ENCODE results near the gene DIAPH2. TPM values are rescaled to one million over a fixed set of nuclear protein-coding genes. Genes with fewer than 3 reads are reported as not detected.

The DIAPH2 gene
- total RNA-seq, 1 donor from 2014 or later = 20.5 TPM

DNA sequence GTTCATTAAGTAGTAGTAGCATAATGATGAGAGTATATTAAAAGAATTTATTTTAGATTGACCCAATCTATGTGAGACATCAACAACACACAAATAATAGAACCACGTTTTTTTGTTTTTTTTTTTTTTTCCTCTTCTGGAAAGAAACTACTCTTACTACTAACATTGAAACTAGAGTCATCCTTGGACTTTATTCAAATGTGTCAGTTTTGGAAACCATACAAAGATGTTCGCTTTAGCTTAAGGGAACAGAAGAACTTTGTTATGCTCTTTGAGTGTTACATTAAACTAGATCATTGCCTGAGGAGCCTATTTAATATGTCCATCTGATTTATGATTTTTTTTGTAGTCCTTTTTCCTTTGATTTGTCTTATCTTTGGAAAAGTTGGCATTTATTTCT is 365.8 kb downstream of the DIAPH2 start:
- no peaks in the 10 kb centered on the region for H3K36me3 Mint-ChIP-seq (ENCODE audit: low read depth)
- no peaks in the 10 kb centered on the region for H3K4me1 Mint-ChIP-seq
- no peak overlapping the region for H3K27ac Mint-ChIP-seq
- no peak for ATAC-seq (ENCODE audit: low read depth)
- H3K9me3 Mint-ChIP-seq = no peaks in the 10 kb centered on the region
- POLR2A ChIA-PET = no interaction called here
- no peak for DNase-seq
- no peak overlapping the region for H3K4me3 Mint-ChIP-seq
- no peaks in the 10 kb centered on the region for H3K27me3 Mint-ChIP-seq
- CTCF ChIA-PET = no interaction called here
- intact Hi-C loops (cut with micrococcal nuclease) = no loop called here
- TF ChIP-seq, protein P1, sequence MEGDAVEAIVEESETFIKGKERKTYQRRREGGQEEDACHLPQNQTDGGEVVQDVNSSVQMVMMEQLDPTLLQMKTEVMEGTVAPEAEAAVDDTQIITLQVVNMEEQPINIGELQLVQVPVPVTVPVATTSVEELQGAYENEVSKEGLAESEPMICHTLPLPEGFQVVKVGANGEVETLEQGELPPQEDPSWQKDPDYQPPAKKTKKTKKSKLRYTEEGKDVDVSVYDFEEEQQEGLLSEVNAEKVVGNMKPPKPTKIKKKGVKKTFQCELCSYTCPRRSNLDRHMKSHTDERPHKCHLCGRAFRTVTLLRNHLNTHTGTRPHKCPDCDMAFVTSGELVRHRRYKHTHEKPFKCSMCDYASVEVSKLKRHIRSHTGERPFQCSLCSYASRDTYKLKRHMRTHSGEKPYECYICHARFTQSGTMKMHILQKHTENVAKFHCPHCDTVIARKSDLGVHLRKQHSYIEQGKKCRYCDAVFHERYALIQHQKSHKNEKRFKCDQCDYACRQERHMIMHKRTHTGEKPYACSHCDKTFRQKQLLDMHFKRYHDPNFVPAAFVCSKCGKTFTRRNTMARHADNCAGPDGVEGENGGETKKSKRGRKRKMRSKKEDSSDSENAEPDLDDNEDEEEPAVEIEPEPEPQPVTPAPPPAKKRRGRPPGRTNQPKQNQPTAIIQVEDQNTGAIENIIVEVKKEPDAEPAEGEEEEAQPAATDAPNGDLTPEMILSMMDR (IDR thresholded peaks at IDR 0.05) = no peak

DNA sequence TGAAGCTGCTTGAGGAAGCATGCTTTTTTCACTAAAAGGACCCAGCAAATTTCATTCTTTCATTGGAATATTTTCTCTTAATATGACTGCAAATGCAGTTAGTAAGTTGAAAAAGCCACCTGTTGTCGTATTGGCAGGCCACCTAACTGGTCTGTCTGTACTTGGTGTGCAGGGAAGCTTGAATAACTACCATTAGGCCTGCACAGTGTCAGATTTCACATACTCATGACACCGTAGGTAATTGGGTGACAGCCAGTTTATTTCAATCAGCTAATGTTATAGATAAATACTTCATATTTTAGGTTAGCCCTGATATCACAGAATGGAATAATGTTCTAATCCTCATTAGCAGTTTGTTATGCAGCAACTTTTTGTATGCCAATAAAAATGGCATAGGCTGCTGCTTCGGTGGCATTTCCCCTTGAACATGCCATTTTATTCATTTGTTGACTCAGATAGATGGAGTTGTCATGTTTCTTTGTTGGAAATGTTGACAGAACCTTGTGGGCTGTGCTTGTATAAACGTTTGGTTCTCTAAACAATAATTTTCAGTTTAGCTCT is 372.8 kb downstream of the DIAPH2 start:
- no peaks in the 10 kb centered on the region for H3K27me3 Mint-ChIP-seq
- H3K27ac Mint-ChIP-seq = no peak overlapping the region
- ATAC-seq (ENCODE audit: low read depth) (no peak), DNase-seq (no peak)
- TF ChIP-seq, protein P1 (IDR thresholded peaks at IDR 0.05) = no peak
- no peaks in the 10 kb centered on the region for H3K36me3 Mint-ChIP-seq (ENCODE audit: low read depth)
- intact Hi-C loops (cut with micrococcal nuclease) = no loop called here
- no peak overlapping the region for H3K4me3 Mint-ChIP-seq
- CTCF ChIA-PET = no interaction called here
- H3K9me3 Mint-ChIP-seq = no peaks in the 10 kb centered on the region
- POLR2A ChIA-PET = no interaction called here
- H3K4me1 Mint-ChIP-seq = peaks cover 1% of the 10 kb centered on the region

DNA sequence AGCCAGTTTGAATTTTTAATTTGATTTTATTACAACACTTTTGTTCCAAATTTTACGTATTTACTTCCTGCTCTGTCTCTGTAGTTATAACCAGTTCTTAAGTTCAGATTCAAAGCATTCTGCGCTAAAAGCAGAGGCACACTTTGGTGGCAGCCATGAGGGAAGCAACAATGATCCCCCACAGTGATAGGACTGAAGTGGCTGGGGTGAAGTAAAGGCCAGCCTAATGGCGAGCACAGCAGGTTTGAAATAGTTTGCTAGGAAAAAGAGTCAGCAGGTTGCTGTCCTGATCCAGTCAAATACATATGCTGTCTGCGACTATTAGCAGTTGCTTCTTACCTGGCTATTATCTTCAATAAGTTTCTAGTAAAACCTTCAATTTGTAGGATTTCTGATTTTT is 375.4 kb downstream of the DIAPH2 start:
- Mint-ChIP-seq H3K4me1 (peaks cover 1% of the 10 kb centered on the region), H3K27me3 (no peaks in the 10 kb centered on the region), H3K36me3 (ENCODE audit: low read depth) (no peaks in the 10 kb centered on the region), H3K4me3 (no peak overlapping the region), H3K9me3 (no peaks in the 10 kb centered on the region), H3K27ac (no peak overlapping the region)
- ChIA-PET CTCF (no interaction called here), POLR2A (no interaction called here)
- intact Hi-C loops (cut with micrococcal nuclease) = no loop called here
- DNase-seq (no peak), ATAC-seq (ENCODE audit: low read depth) (no peak)
- TF ChIP-seq, protein P1 (IDR thresholded peaks at IDR 0.05) = no peak

DNA sequence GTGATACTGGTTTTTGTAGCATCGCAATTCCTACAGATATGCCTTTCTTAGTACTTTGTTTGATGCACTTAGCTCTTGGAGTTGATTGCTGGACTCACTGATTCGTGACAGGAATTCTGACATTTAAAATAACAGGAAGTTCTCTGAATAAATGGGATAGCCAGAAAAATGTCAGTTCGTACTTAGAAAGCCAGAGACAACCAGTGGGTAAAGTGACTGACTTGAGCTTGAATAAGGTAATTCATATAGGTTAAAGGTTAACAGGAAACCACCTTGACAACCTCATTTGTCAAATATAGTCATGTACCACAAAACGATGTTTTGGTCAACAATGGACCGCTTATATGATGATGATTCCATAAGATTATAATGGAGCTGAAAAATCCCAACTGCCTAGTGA is 380.4 kb downstream of the DIAPH2 start:
- Mint-ChIP-seq H3K27me3 (no peaks in the 10 kb centered on the region), H3K27ac (no peak overlapping the region), H3K36me3 (ENCODE audit: low read depth) (no peaks in the 10 kb centered on the region), H3K4me3 (no peak overlapping the region), H3K4me1 (peaks cover 1% of the 10 kb centered on the region), H3K9me3 (no peaks in the 10 kb centered on the region)
- DNase-seq (no peak), ATAC-seq (ENCODE audit: low read depth) (no peak)
- ChIA-PET CTCF (no interaction called here), POLR2A (no interaction called here)
- intact Hi-C loops (cut with micrococcal nuclease) = no loop called here
- TF ChIP-seq, protein P1 (IDR thresholded peaks at IDR 0.05) = no peak

DNA sequence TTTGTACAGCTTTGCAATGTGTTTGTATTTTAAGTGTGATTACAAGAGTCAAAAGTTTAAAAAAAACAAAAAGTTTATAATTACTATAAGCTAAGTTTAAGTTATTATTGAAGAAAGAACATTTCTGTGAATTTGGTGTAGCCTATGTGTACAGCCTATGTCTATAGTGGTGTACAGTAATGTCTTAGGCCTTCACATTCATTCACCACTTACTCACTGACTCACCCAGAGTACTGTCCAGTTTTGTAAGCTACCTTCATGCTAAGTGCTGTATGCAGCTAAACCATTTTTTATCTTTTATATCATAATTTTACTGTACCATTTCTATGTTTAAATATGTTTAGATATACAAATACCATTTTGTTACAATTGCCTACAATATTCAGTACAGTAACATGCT is 381.3 kb downstream of the DIAPH2 start:
- CTCF ChIA-PET = no interaction called here
- Mint-ChIP-seq H3K36me3 (ENCODE audit: low read depth) (no peaks in the 10 kb centered on the region), H3K4me3 (no peak overlapping the region), H3K9me3 (no peaks in the 10 kb centered on the region), H3K27me3 (no peaks in the 10 kb centered on the region), H3K27ac (no peak overlapping the region), H3K4me1 (peaks cover 1% of the 10 kb centered on the region)
- intact Hi-C loops (cut with micrococcal nuclease) = no loop called here
- DNase-seq (no peak), ATAC-seq (ENCODE audit: low read depth) (no peak)
- TF ChIP-seq, protein P1 (IDR thresholded peaks at IDR 0.05) = no peak
- POLR2A ChIA-PET = no interaction called here

Data from activated B cell treated with CpG ODN at 0.5 μM for 24 hours (primary cell).